HG03469 (cell line): ENCODE measurements around the gene GATA6.

ENCODE experiments used
- ATAC-seq: cut with Tn5 transposase; IDR thresholded peaks from one replicate; pipeline ENCODE4 v1.9.1; 2021; ENCODE audit warnings: mild to moderate bottlenecking, moderate library complexity, moderate number of reproducible peaks; ENCODE audit not compliant: unreplicated experiment

GATA6 gene

DNA sequence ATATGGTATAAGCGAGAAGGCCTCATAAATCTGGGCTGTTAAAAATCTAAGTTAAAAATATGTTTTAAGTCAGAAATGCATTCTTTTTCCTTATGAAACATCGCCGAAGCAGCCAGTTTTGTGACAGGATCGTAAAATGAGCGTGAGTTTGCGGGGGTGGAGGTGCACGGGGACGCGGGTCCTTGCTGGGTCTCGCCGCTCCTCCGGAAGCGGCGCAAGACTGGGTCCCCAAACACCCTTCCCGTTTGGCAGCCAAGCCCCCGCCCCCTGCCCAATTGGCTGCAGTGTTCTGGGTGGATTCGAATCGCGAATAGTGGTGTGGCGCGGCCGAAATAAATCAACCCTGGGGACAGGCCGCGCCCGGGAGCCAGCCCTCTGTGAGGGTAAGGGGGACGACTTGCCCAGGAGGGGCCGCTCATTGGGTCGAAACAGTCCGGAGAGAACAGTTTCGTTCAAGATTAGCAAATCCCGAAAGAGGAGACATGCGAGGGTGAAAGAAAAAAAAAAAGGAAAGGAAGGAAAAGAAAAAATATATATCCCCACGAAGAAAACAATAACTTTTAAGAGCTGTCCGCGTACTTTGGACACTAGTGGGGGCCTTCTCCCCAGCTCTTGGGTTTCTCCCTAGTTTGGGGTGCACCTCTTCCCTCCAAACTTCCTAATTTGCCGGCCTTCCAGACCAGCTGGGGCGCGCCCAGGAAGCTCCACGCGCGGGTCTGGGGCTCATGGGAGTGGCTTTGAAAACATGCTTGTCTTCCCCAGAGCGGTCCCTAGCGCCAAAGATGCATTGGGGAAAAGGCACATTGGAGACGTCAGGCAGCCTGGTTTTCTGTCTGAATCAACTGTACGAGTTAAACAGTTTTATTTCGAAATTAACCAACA lies 3.1 kb upstream of the GATA6 start:
- ATAC-seq, result no peak

DNA sequence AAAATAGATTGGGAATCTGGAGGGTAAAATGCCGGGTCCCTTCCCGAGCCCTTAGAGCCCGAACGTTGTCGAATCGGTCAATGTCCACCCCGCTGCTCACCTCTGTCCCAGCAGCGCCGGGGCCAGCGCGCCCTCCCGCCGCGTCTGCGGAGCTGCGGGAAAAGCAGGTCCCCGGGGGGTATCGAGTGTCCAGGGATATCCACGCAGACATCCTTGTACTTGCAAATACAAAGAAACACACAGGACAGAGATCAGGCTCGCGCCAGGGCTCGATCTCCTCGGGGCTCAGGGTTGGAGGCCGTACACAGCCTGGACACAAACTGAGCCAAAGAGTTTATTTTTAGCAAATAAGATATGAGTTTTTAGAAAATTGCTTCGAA lies 2.3 kb upstream of the GATA6 start:
- no peak for ATAC-seq

DNA sequence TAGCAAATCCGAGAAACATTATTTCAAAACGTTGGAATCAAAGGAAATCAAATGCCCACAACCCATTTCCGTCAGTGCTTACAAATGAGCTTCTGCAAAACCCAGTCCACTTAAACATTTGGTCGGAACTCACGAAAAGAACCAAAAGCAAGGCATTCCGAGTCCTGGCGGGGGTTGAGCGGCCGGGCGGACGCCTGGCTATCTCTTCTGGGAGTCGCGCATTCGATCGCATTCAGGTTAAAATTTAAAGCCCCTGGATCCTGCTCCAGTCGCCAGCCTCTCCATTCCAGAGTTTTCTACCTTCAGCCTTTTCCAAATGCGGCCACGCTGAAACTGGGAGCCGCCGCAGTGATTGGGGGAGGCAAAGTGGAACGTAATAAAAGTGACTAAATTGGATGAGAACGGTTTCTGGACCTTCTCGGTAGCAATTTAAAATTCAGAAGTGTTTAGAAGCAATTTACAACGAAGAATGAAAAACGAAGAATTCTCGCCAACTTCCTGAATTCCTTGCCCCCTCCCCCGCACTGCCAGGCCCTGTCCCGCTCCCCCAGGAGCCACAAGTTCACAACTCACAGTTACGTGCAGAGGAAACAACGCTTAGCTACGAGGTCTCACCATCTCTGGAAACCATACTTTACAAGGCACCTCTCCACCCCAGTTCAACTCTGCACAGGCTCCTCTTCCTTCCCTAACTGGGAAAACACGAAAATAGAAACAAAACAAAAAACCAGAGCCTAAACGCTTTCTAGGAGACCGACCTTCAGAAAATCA lies 1.7 kb upstream of the GATA6 start:
- no peak for ATAC-seq

DNA sequence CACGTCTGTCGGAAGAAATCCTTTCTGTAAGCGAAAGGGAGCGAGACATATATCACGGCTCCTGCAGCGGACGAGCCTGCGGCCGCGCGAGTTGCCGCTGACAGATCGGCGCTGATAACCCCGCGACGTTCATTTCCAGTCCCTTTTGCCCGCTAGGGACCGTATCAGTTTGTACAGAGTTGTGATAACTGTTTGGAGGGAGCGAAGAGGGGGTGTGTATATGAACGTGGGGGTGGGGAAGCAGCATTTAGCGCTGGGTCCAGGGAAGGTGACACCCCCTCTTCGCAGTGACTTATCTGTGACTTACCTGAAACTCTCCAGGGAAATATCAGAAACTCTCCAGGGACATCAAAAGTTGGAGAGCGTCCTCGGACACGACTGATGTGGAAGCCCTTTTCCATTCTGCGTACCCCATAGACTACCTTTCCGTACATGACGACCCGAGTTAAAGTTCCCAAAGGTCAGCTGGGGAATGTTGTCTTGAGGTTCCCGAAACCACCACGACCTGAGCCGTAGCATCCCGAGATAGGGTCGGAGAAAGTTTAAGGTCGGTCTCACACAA lies 948 bp upstream of the GATA6 start:
- ATAC-seq, result no peak

DNA sequence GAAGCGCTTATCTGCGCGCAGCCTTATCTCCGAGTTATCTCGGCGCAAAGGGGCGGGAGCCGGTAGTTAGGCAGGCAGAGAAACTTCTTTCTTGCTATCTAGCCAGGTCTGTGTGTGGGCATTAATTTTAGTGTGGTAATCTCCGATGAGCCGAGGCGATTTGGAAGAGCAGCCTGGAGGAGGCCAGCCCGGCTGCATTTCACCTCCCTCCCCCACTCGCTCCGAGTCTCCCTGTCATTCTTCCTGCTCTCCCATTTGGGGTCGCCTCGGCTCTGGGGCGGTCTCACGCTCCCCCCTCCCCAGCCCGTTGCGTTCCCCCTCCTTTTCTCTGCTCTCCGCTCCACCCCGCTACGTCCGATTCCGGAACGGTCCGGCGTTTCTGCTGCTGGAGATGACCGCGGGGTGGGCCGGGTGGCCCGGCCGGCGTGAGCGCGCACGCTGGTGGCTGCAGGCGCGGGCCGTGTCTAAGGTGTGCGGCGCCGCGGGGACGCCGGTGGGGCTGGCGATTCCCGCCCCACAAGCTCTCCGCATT lies 566 bp downstream of the GATA6 start:
- no peak for ATAC-seq

DNA sequence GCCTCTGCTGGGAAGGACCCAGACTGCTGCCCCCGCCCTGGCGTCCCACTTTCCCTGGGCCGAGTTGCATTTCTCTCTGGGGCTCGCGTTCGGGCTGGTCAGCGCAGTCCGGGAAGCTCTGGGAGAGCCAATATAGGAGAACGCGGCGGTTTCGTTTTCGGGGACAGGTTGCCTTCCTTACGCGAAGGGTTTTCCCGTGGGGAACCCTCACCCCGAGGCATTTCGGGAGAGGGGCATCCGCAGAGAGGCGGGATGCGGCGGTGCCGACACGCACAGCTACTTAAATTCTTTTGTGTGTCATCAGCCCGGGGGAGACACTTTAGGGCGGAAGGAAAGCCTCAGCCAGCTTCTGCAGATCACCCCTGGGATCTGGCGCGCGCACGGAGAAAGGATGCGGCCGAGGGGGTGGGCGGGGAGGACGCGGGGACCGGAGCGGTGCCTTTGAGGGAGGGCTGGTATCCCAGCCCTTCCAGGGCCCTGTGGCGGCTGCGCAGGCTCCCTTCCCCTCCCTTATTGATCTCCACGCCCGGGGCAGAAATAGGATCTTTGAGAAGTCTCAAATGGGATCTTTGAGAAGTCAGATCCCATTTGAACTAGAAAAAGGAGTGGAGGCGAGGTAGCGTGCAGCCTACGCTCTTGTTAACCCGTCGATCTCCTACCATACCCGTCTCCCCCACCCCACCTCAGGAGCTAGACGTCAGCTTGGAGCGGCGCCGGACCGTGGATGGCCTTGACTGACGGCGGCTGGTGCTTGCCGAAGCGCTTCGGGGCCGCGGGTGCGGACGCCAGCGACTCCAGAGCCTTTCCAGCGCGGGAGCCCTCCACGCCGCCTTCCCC lies 1.2 kb downstream of the GATA6 start:
- ATAC-seq, result no peak

DNA sequence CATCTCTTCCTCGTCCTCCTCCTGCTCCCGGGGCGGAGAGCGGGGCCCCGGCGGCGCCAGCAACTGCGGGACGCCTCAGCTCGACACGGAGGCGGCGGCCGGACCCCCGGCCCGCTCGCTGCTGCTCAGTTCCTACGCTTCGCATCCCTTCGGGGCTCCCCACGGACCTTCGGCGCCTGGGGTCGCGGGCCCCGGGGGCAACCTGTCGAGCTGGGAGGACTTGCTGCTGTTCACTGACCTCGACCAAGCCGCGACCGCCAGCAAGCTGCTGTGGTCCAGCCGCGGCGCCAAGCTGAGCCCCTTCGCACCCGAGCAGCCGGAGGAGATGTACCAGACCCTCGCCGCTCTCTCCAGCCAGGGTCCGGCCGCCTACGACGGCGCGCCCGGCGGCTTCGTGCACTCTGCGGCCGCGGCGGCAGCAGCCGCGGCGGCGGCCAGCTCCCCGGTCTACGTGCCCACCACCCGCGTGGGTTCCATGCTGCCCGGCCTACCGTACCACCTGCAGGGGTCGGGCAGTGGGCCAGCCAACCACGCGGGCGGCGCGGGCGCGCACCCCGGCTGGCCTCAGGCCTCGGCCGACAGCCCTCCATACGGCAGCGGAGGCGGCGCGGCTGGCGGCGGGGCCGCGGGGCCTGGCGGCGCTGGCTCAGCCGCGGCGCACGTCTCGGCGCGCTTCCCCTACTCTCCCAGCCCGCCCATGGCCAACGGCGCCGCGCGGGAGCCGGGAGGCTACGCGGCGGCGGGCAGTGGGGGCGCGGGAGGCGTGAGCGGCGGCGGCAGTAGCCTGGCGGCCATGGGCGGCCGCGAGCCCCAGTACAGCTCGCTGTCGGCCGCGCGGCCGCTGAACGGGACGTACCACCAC lies 2.1 kb downstream of the GATA6 start:
- no peak for ATAC-seq

DNA sequence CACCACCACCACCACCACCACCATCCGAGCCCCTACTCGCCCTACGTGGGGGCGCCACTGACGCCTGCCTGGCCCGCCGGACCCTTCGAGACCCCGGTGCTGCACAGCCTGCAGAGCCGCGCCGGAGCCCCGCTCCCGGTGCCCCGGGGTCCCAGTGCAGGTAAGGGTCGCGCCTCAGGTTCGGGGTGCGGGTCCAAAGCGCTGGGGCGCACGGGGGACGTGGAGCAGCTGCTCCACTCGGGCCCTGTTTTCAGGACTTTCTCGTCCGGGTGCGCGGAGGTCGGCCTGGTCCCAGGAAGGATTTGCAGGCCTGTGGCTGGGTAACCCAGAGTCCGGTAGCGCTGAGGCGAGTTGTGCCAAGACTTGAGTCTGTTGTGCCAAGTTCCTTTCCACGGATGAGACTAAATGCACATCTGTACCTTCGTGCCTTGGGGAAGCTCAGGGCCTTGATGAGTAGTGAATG lies 2.8 kb downstream of the GATA6 start:
- no peak for ATAC-seq

DNA sequence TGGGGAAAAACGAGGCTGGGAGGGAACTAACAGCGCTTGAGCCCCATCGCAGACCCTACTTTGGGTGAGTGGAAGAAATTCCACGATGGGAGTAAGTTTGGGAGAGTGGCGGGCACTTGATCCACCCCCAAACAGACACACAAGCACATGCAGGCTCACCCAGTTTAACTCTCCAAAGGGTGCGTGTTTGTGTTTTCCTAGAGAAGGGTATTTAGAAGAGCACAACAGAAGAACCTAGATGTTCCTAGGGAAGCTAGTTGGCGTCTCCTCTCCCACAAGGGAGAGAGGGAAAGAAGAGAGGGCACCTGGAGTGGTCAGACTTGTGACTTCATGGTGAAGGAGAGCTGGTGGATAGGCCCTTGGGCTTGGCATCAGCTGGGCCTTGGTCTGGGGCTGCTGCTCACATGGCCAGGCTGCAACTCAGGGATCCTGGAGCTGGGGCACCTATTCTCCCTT lies 3.2 kb downstream of the GATA6 start:
- ATAC-seq, result no peak

DNA sequence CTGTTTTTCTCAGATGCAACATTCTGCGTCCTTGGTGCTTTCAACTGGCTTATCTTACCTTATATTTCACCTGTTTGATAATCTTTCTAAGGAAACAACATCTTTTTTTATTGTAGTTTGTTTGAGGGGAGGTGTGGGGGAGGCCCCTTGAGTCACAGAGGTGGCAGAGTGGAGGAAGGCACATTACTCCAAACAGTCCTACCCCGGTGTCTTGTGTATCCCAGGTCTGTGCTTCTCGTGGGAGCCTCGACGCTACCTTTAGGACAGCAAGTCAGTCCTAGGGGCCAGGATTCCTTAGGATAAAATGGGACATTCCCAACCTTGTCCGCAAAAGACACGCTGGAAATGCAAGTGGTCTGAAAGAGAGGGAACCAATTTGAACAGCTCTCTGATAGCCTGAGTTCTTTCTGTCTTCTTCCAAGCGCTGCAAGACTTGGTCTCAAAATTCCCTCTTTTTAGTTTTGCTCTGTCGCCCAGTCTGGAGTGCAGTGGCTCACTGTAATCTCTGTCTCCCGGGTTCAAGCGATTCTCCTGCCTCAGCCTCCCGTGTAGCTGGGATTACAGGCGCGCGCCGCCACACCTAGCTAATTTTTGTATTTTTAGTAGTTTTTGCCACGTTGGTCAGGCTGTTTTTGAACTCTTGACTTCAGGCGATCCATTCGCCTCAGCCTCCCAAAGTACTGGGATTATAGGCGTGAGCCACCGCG lies 4.0 kb downstream of the GATA6 start:
- no peak for ATAC-seq

DNA sequence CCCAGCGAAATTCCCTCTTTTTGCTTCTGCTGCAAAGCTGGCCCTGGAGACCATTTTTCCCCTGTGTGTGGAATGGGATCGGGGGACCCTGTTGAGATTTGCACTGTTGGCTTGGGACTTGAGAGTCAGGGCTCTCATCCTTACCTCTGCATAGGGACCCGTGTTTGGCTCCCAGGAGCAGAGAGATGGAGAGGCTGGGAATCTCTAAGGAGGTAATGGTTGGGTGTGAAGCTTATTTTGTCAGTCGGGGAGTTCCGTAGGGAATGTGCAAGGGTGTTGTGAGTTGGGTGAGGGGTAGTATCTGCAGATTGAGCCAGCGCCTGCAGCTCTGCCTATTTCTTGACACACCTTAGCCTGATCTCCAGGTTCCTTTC lies 4.5 kb downstream of the GATA6 start:
- ATAC-seq, result no peak

DNA sequence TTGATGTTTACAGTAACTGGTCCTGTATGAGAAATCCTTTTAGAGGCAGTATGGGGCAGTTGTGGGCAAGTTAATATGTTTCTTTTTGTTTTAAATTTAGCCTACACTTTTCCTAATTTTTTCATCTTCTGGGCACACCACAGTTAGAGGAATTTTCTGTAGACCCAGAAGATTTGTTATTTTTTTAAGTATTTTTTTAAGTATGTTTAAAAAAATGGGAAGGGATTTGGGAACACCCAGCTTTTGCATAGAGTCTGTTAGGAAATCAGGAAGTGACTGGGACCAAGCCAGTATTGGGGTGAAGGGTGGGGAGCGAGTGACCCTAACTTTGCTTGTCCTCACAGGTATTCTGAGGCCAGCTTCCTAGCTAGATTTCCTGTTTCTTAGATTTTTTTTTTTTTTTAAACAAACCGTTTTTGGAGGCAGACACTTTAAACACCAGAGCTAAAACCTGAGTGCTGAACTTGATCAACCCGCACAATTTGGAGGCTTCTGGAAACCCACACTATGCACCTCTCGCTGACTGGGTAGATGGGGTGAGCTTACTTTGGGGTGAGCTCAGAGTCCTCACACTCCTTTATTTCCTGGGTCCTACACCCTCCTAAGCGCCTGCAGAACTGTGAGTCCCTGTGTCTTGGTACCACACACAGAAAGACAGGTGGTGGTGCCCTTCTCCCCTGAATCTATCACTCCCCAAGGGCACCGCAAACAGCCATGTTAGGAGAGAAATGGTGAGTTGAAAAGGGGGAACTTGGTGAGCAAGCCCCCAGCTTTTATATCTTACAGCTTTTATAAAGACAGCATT lies 5.2 kb downstream of the GATA6 start:
- no peak for ATAC-seq

DNA sequence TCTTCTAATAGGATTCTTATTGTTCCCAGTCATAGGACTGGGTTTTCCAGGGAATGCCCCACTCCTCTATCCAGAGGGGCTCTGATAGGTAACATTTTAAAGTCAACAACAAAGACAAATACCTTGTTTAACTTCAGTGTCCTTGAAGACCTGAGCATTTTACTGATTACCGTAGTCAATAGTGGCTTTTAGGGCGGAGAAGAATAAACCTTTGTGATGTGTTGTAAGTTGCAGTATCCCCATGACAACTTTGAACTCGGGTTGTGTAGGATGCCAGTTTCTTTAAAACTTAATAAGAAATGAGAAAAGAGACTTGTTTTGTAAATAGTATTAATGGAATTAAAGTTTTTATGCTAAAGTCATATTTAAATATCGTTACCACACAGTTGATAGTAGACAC lies 6.0 kb downstream of the GATA6 start:
- no peak for ATAC-seq

DNA sequence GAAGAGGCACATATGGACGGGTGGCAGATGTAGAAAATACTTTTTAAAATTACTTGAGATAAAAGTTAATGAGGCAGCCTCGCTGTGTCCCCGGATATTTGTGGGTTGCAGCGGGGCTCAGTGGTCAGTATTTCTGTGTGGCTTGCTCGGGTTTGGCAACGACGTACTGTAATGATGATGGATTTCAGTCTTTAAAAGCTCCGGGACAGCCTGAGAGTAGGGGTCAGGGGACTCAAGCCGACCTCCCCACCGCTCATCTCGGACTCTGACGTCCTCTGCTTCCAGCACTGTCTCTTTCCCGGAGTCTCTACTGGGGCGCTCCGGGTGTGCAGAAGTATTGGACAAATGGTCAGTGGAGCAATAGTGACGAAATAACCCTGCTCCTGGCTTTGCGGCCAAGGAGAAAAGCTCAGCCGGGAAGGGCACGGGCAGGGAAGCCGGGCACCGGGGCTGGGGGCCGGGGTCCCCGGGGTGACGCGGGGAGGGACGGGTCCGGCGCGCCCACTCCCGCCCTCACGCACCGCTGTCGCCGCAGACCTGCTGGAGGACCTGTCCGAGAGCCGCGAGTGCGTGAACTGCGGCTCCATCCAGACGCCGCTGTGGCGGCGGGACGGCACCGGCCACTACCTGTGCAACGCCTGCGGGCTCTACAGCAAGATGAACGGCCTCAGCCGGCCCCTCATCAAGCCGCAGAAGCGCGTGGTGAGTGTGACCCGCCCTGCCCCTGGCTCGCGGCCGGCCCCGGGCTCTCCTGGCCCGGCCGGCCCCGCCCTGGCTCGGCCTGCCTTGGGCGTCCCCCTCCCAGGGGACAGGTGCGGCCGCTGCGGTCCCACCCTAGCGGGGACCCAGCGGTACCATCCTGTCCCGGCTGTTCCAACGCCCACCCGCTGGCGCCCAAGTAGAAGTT lies 7.3 kb downstream of the GATA6 start:
- no peak for ATAC-seq

DNA sequence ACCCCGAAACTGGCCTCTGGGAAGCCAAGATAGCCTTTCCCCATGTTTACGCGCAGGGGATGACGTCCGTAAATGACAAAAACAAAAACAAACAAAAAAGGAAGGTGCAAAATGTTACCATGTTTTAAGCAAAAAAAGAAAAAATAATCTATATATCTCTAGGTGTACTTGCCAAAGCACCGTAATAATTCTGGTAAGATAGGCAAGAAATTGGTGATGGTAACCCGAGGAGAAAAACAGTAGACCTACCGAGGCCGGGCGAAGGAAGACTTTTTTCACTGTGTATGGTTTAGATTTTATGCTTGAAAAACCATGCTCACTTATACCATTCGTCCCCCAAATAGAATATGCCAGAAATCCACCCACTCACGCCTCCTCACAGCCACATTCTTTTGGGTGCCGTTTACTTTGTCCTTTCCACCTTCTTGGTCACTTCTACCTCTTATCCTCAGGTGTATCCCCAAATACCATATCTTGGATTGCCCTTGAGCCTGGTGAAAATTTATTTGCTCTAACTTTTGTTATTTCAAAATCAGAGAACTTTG lies 8.0 kb downstream of the GATA6 start:
- ATAC-seq, result no peak

DNA sequence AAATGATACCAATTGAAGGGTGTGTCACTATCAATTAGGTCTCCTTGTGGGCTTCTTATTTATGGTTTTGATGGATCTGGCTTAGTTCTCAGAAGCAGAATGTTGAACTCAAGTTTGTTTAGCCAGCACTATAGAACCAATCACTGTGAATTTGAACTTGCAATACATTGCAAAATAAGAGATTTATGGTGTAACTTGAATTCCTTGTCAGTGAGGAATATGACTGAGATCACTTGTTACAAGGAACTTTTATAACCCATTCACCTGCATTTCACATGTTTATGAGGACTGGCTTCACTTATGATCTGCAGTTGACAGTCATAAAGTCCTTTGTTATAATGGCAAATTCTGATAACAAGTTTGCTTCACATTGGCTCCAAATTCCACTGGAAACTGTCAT lies 9.8 kb downstream of the GATA6 start:
- ATAC-seq, result no peak

DNA sequence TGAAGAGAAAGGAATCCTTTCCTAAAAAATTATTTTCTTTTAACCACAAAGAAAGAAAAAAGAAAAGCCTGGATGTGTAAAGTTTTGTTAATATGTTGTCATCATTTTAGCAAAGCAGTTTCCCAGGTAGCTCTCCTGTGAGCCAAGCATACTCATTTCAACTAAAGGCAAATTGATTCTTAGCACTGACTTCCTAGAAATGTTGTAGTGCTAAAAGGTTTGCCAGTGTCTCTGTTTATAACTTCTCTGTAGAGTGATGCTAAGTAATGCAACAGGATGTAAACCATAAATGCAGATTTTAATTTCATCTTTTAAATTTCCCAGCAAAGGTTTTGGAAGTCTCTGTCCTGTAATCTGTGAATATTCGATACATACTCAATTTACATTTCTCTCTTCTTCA lies 10.2 kb downstream of the GATA6 start:
- no peak for ATAC-seq
